Embryonic facial prominence (tissue), 1 donor: Measurements from ENCODE around the gene DNAH5.
"Not testable (repeated sequence)": the region's sequence is repeated elsewhere in the genome, so short reads cannot be mapped to it uniquely, and the experiment has no call there.

Source experiments
- DNase-seq: peaks from one replicate; pipeline ENCODE4 v3.0.0-alpha.2; 2016; ENCODE audit errors: extremely low spot score

Gene DNAH5

GRCh38 chr5:13843175-13843846, 101.2 kb downstream of the DNAH5 start:
- no peak for DNase-seq

DNA sequence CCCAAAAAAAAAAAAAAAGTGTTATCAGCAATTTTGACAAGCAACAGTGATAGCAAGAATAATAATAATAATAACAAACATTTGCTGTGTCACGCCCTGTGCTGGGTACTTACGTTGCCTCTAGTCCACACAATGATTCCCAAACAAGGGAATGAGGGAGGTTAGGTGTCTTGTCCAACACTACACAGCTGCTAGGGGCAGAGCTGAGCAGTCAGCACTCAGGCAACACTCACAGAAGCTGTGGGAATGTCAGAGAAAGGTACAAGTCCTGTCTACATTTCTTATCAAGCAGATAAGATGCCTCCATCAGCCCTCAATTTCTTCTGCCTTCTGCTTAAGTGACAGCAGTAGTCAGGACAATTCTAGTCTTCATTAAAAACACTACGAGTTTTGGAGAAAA, 111.0 kb downstream of the DNAH5 start:
- DNase-seq = no peak

DNA sequence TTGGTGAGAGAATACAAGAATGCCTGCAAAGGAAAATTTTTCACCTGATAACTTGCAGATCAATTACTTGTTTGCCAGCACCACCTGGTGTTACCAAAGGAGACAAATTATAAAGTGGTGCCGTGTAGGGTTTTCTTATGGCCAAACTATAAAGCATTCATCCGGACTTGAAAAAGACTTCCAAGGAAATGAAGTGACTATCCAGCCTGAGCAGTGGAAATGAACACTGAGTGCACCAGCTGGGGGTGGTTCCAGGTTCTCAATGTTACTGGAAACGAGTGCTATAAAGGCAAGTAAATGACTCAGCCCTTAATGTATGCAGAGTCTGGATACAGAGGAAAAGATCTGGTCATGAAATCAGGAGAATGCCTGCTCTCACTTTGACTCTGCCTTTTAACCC, 113.1 kb downstream of the DNAH5 start:
- no peak for DNase-seq

GRCh38 chr5:13830536-13830935, 114.0 kb downstream of the DNAH5 start:
- no peak for DNase-seq

DNA sequence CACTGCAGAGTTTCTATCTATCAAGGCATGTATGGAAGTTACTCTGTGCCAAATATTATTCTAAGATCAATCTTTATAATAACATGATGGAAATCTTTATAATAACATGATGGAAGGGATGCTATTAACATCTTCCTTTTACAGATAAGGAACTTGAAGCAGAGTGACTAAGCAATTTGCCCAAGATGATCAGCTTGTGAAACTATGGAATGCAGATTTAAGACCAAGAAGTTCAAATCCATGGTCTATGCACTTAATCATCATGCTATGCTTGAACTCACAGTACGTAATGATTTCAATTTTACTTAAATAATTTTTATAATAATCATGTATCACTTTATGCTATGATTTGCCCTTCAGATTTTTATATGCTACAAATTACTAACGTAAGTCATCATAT, 123.1 kb downstream of the DNAH5 start:
- no peak for DNase-seq

GRCh38 chr5:13816126-13816525, 128.4 kb downstream of the DNAH5 start:
- no peak for DNase-seq

GRCh38 chr5:13814301-13814700, 130.2 kb downstream of the DNAH5 start:
- DNase-seq = no peak

DNA sequence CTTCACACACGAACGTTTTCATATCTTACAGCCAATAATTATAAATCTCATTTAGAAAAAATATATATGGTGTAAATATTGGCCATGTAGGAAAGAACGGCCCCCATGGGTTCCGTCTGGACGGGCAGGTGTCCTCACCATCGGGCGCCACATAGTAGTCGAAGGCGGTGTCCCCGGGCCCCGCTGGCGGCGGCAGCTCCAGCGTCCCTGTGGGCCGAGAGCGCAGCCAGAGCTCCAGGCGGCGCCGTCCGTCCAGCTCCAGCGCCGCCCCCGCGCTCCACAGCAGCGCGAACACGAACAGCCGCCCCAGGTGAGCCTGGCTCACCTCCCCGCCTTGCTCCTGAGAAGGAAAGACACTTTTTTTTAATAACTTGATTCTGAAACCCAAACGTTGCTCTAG, 134.6 kb downstream of the DNAH5 start:
- no peak for DNase-seq

GRCh38 chr5:13804336-13804735, 140.2 kb downstream of the DNAH5 start:
- no peak for DNase-seq

DNA sequence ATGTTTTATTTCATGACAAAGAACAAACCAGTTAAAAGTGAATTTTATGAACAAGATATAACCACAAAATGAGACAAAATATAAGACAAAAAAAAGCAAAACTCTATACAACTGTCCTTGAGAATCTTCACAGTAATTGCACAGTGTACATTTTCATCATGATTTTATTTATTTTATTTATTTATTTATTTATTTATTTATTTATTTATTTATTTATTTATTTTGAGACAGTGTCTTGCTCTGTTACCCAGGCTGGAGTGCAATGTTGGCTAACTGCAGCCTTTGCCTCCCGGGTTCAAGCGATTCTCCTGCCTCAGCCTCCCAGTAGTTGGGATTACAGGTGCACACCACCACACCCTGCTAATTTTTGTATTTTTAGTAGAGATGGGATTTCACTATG, 145.9 kb downstream of the DNAH5 start:
- DNase-seq = not testable (repeated sequence)

DNA sequence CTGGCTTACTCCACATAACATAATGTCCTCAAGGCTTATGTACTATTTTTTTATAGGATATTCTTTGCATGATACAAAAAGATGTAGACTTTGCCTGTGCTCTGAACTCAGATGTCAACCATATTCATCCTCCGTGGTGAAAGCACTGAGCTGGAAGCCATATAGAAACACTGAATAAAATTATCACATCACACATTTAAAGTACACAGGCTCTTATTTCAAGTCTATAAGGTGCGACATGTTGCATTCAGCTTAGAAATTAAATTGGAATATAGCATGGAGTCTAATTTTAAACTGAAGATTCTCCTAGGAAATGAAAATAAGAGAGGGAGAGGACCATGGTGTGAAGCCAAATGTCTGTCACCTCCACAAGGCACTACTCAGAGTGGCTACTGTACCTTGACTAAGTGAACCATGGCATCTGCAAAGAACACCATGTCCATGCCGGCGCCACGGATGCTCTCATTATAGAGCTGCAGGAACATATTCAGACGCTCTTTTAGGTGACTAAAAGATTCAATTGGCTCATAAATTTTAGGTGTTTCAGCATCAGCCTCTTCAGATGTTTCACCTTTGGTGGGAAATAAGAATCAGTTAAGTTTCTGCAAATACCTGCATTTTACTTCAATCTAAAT, 158.6 kb downstream of the DNAH5 start:
- no peak for DNase-seq

GRCh38 chr5:13783726-13784125, 160.8 kb downstream of the DNAH5 start:
- DNase-seq = no peak

DNA sequence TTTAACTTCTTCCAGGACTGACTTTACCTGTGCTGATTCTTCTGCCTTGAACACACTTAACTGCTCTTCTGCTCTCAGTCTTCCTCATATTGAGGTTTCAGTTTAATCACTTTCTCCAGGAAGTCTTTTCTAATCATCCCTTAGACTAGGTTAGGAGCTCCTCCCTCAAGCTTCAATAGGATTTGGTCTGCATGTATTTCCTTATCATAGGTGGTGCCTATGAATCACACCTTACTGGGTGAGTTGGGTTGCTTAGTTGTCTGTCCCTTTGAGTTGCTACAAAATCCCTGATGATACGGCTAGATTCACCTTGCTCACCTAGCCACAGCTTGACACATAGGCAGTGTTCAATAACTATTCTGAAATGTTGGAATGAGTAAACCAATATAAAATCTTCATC, 164.4 kb downstream of the DNAH5 start:
- no peak for DNase-seq

GRCh38 chr5:13773649-13774048, 170.8 kb downstream of the DNAH5 start:
- no peak for DNase-seq

DNA sequence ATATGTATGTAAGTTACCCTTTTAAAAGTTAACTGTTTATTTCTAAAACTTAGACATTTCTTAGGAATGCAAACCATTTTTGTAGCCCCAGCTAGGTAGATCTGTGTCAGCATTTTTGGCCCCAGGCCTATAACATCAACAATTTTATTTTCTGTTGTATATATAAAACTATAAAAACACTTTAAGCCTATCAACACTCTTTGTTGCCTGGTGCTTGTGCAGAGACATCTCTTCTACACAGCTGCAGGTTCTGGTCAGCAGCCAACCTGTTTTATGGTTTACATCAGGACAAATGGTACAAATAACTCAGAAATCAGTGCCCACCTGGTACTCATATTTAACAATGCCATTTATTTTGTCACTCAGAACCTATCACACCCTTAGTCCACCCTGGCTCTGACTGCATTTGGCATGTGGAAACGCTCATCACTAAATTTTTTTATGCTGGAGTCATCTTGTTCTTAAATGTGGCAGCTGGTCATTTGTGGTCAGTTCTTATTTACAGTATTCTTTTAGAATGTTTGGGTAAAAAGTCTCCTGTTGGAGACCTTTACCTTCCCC, 173.4 kb downstream of the DNAH5 start:
- DNase-seq = no peak

DNA sequence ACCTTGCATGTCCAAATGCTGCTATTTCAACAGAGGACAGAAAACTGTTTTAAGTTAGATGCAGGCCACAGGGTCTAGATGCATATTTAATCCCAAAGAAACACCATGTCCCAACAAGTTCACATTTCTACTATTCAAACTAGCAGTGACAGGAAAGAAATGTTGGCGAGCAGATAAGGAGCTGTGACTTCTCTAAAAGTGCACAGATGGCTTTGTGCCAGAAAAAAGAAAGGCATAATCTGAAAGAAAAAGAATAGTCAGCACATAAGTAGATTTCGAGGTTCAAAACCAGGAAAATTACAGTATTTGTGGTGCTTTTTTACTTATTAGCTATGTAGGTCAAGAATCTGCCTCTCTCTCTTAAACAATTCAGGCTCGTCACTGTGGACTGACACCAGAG, 178.3 kb downstream of the DNAH5 start:
- DNase-seq = no peak

DNA sequence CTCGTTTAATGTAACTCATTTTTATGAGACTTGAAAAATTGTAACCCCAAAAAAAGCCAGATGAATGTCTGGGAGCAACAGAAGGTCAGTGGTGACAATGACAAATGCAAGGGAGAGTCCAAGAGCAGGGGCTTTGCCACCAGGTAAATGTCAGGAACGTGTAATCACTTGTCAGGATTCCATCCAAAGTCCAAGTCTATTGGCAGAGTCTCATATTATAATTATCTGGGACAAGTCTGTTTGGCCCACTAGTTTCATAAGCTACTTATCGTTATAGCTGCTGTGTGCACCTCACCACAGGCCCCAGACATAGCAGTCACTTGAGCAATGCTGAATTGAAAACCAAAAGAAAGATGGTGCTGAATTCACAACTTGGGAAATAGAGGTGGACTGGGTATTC, 180.8 kb downstream of the DNAH5 start:
- DNase-seq = no peak

DNA sequence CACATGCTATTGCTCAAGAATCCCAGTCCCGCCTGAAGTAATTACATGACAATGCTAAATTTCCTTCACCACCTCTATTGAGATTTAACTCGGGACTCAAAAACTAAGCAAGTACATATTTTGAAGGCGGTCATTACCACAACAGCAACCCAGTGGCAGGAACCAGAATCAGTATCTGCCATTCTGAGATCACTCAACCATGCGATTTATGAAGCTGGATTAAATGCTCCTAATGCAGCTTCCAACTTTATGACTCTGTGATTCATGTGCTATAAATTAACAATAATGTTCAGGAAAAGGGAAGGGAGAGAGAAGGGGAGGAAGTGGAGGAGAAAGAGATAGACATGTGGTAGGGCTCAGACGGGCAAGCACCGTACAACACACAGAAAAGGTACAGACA, 194.7 kb downstream of the DNAH5 start:
- DNase-seq = no peak

- DNase-seq = no peak
Measured at GRCh38 chr5:13746026-13746425, 198.5 kb downstream of the DNAH5 start.

DNA sequence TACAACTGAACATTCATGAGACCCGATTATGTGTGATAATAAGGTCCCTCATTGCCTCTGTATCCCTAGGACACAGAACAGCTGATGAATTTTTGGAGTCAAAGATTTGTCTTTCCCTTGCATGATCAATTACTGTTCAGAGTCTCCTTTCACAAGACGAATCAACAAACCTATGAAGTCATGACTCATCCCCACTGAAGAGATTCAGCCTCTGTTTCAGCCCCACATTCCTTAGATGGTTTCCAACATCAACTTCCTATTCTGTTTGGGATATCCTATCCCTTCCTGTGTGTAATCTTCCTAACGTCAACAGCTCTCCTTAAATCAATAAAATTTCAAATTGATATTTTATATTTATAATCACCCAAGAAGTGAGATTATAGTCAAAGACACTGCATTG, 199.0 kb downstream of the DNAH5 start:
- DNase-seq = no peak

DNA sequence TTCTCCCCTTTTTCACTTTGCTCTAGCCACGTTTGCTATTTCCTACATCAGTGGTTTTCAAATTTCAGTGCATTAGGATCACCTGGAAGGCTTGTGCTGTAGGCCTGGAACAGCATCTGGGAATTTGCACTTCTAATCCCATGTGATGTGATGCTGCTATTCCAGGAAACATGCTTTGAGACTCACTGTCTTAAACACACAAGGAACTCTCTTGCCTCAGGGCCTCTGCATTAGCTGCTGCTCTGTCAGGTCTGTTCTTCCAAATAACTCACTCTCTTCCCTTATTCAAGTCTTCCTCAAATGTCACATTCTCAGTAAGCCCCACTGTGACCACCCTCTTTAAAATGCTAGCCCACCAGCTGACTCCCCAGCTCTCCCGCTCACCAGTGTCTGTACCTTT, 204.0 kb downstream of the DNAH5 start:
- no peak for DNase-seq

DNA sequence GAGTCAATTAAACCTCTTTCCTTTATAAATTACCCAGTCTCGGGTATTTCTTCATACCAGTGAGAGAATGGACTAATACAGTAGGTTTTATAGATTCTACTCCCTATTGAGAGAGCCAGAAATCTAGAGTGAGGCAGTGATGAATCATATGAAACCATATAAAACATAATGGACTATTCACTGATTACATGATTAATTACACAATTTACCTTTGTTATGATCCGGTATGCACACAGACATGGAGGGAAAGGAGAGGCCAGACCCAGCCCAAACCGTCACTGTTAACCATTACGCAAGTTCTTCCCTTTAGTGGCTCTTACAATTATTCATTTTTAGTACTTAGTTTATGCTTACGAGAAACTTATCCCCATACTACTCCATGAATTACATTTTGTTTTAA, 205.0 kb downstream of the DNAH5 start:
- no peak for DNase-seq

GRCh38 chr5:13735691-13736090, 208.8 kb downstream of the DNAH5 start:
- DNase-seq = no peak
